OCI-LY7 (cell line): Measurements from ENCODE around the gene CIC.

Source experiments
- CTCF ChIP-seq: fragments of 200-600 bp; sonication (generic); conservative IDR thresholded peaks from 2 replicates; pipeline ENCODE4 v1.5.1; 2014; ENCODE audit warnings: mild to moderate bottlenecking, antibody characterized with exemption, low read length, moderate library complexity, mixed read lengths
- EZH2phosphoT487 ChIP-seq: fragments of 200-600 bp; sonication (generic); IDR thresholded peaks from 2 replicates; pipeline ENCODE4 v1.6.1; 2018; ENCODE audit warnings: low read depth, borderline replicate concordance, mild to moderate bottlenecking, mixed run types, antibody characterized with exemption, low read length, moderate library complexity, mixed read lengths

- TF ChIP-seq CTCF (no peak), EZH2phosphoT487 (no peak)
These were observed 10.3 kb downstream of the CIC start for GRCh38 chr19:42279155-42279901.
